Subcutaneous adipose tissue (tissue), 4 donors: ENCODE measurements around the gene PALD1. TPM values are rescaled to one million over a fixed set of nuclear protein-coding genes. Genes with fewer than 3 reads are reported as not detected.

ENCODE experiments used
- total RNA-seq, 4 donors: library from RNA; depleted of rRNA; stranded (reverse); fragments of >200 nt; gene quantifications; one replicate each; pipeline ENCODE4 v1.1.0, GENCODE V29; 2016
- TF ChIP-seq, protein P1 (sequence below): fragments of 450-650 bp; IDR thresholded peaks from one replicate; pipeline ENCODE4 v1.5.1; 2016; ENCODE audit warnings: low read depth, mild to moderate bottlenecking, control low read depth, antibody characterized with exemption, moderate library complexity

The PALD1 gene
- total RNA-seq, 4 donors from 2014 or later: 1.0 to 4.5 (median 2.9) TPM

DNA sequence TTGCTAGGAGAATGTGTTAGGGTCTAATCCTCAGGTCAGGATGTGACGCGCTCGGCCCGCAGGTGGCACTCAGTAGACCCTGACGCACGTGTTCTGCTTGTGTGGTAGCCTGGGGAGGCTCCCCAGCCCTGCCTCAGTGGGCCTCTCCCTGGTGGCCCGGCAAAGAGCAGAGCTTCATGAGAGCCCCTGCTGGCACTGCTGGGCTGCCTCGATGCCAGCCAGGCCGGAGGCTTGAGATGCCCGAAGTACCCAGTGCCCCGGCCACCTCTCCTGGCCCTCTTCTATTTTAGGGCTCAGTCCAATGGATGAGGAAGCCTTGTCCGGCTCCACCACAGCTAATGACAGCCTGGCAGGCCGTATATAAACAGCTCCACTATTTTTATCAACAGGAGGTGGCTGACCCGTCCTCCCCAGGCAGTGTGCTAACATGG lies 82.0 kb downstream of the PALD1 start:
- TF ChIP-seq, protein P1, sequence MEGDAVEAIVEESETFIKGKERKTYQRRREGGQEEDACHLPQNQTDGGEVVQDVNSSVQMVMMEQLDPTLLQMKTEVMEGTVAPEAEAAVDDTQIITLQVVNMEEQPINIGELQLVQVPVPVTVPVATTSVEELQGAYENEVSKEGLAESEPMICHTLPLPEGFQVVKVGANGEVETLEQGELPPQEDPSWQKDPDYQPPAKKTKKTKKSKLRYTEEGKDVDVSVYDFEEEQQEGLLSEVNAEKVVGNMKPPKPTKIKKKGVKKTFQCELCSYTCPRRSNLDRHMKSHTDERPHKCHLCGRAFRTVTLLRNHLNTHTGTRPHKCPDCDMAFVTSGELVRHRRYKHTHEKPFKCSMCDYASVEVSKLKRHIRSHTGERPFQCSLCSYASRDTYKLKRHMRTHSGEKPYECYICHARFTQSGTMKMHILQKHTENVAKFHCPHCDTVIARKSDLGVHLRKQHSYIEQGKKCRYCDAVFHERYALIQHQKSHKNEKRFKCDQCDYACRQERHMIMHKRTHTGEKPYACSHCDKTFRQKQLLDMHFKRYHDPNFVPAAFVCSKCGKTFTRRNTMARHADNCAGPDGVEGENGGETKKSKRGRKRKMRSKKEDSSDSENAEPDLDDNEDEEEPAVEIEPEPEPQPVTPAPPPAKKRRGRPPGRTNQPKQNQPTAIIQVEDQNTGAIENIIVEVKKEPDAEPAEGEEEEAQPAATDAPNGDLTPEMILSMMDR: no peak

DNA sequence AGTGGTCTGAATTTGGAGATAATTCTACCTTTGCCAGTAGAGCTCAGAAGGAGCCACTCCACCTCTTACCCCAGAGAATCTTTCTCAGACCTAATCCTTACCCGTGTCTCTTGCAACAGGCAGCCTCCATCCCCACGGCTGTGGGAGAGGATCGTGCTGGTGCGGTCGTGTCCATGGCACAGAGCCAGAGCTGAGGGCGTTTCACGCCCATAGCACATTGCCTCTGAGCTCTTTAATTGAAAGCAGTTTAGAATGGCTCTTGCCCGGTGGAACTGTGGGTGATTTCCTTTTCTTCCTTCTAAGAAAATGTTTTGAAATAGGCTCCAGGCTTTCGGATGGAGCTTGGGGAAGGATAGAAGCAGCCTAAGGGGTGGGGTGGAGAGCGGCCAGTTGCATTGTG lies 82.5 kb downstream of the PALD1 start:
- TF ChIP-seq, protein P1: no peak

DNA sequence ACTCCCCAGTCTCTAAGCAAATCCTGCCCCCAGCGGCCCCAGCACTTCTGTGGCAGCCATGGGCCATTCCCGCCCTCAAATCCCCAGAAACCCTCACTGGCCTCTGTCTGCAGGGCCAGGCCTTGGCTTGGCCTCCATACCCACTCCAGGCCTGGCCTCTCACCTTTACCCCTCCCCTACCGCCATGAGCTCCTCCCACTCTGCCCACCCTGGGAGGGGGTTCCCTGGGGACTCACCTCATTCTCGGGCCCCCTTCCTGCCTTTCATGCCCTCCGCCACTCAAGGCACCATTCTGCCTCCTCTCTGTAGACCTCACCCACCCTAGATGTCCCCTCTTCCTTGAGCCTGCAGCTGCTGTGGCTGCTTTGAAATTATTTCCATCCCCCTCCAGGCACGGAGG lies 83.0 kb downstream of the PALD1 start:
- TF ChIP-seq, protein P1: no peak

DNA sequence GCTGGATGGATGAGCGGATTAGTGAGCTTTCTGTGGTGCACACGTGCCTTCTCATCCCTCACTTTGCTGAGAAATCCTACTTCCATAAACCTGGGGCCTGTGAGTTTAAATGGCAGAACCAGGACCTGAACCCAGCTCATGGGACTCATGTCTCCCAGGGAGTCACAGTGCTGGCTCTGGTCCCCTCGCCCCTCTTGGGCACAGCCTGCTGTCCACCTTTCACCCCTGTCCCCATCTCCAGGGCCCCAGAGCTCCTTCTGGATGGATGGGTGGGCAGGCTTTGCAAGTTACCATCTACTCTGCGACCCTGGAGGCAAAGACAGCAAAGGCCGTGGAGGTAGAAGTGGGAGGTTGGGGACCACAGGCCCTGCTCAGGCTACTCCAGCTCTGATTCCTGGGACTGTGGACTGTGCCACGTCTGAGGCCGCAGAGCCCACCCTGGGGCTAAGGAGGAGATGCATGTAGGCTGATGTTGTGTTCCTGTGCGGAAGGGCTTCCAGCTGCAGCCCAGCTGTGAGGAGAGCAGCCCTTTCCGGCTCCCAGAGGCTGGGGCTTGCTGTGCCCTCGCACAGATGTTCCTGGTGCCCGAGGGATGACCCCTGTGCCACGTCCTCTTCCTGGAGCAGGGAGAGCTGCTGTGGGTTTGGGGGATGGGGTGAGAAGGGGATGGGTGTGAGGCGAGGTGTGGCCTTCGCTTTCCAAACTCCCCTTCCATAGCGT lies 83.6 kb downstream of the PALD1 start:
- TF ChIP-seq, protein P1: no peak

DNA sequence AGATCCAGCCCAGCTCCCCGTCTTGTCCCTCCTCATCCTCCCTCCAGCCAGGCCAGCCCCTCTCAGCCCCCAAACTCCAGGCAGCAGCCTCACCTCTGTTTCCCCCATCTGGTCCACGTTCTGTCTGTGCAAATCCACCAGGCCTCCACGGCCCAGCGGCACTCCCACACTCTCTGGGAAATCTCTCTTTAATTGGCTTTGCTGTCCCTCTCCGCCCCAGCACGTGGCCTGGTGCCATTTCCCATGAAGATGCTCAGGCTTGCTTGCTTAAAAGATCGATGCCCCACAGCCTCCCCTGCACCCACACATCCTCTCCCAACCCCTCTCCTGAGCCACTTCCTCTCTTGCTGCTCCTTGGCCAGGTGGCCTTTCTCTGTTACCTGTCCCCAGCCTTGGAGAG lies 84.7 kb downstream of the PALD1 start:
- TF ChIP-seq, protein P1: no peak

DNA sequence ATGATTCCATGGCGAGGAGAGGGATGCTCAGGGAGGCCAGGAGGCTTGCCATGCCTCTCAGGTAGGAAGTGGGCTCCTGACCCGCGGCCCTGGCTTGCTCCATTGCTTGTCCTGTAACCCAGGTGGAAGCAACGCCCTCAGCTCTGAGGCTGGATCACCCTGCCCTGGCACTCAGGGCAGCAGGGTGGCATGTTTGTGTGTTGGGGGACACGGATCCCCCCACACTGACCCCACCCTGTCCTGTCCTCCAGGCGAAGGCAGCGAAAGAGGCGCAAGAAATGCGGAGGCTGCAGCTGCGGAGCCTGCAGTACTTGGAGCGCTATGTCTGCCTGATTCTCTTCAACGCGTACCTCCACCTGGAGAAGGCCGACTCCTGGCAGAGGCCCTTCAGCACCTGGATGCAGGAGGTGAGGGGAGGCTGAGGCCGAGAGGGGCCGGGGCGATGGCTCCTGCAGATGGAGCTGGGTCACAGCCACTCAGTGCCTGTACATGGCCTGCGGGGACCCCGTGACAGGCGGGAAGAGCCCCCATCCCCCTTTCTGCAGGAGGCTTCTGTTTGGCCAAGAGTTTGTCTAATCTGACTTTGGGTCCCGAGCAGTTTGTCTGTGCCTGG lies 85.7 kb downstream of the PALD1 start:
- TF ChIP-seq, protein P1: no peak

DNA sequence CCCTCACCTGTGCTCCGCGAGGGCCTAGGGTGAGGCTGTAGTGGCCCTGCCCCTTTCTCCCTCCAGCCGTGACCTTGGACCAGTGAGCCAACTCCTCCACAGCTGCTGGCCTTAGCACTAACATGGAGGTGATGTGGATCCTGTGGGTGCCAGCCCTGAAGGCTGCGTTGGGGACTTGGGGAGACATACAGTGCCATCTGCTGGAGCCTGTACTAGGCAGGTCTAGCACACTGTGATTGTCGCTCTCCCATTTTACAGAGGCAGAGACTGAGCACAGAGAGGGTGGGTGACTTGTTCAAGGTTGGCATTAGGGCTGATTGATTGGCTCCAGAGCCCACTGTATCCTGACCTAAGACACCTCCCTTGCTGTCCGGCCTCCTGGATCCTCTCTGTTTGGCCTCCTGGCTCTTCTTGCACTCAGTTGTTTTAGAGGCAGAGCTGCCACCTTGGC lies 86.4 kb downstream of the PALD1 start:
- TF ChIP-seq, protein P1: no peak
